HepG2 (cell line): ENCODE measurements around the gene SERPINF2. TPM values are rescaled to one million over a fixed set of nuclear protein-coding genes. Genes with fewer than 3 reads are reported as not detected.
A peak's percentile ranks its signal among the peaks of the same experiment; 100 is the strongest.

Experiments
- ADNP ChIP-seq: sonication (generic); formaldehyde crosslinking; IDR thresholded peaks from 2 replicates; pipeline ENCODE4 v1.4.0; 2020; ENCODE audit warnings: missing genetic modification reagents
- AKAP8 ChIP-seq: sonication (generic); formaldehyde crosslinking; IDR thresholded peaks from 2 replicates; pipeline ENCODE4 v1.5.1; 2020; ENCODE audit warnings: mild to moderate bottlenecking, missing genetic modification reagents
- CCAR2 ChIP-seq: fragments of 200-400 bp; formaldehyde crosslinking; optimal IDR thresholded peaks from 2 replicates; pipeline ENCODE3; 2018; ENCODE audit warnings: low read depth, mild to moderate bottlenecking, low read length, moderate library complexity
- DBP ChIP-seq: sonication (generic); formaldehyde crosslinking; IDR thresholded peaks from 2 replicates; pipeline ENCODE4 v1.4.0; 2020; ENCODE audit warnings: missing genetic modification reagents; ENCODE audit errors: not compliant biosample characterization
- ETS1 ChIP-seq: sonication (generic); formaldehyde crosslinking; IDR thresholded peaks from 2 replicates; pipeline ENCODE4 v1.4.0; 2020; ENCODE audit warnings: missing genetic modification reagents
- HBP1 ChIP-seq: IDR thresholded peaks from 2 replicates; pipeline ENCODE4 v1.6.1; 2016; ENCODE audit warnings: low read depth, control low read depth
- IKZF1 ChIP-seq: fragments of 450-650 bp; IDR thresholded peaks from 2 replicates; pipeline ENCODE4 v1.7.1; 2016
- KDM6A ChIP-seq: IDR thresholded peaks from 2 replicates; pipeline ENCODE4 v1.6.1; 2016; ENCODE audit warnings: low read depth
- MLLT10 ChIP-seq: sonication (generic); formaldehyde crosslinking; IDR thresholded peaks from 2 replicates; pipeline ENCODE4 v1.4.0; 2020; ENCODE audit warnings: missing genetic modification reagents
- POLR2G ChIP-seq: fragments of 200-400 bp; formaldehyde crosslinking; IDR thresholded peaks from 2 replicates; pipeline ENCODE4 v1.6.1; 2018; ENCODE audit warnings: mild to moderate bottlenecking, low read depth, low read length, moderate library complexity
- SCMH1 ChIP-seq: sonication (generic); formaldehyde crosslinking; IDR thresholded peaks from 2 replicates; pipeline ENCODE4 v1.9.0; 2021; ENCODE audit warnings: missing genetic modification reagents, mild to moderate bottlenecking, borderline replicate concordance
- TCF7 ChIP-seq: sonication (generic); IDR thresholded peaks from 2 replicates; pipeline ENCODE4 v1.6.1; 2016; ENCODE audit warnings: antibody characterized with exemption, low read depth
- TSC22D2 ChIP-seq: sonication (generic); formaldehyde crosslinking; IDR thresholded peaks from 2 replicates; pipeline ENCODE4 v1.5.1; 2020; ENCODE audit warnings: missing genetic modification reagents, mild to moderate bottlenecking, borderline replicate concordance
- ZFP36L2 ChIP-seq: sonication (generic); formaldehyde crosslinking; IDR thresholded peaks from 2 replicates; pipeline ENCODE4 v1.4.0; 2020; ENCODE audit warnings: missing genetic modification reagents
- ZFYVE20 ChIP-seq: sonication (generic); formaldehyde crosslinking; IDR thresholded peaks from 2 replicates; pipeline ENCODE4 v1.8.0; 2023; ENCODE audit warnings: low read depth, mild to moderate bottlenecking, moderate library complexity, missing genetic modification reagents, borderline replicate concordance
- ZMAT3 ChIP-seq: sonication (generic); formaldehyde crosslinking; conservative IDR thresholded peaks from 2 replicates; pipeline ENCODE4 v1.7.0; 2021; ENCODE audit warnings: missing genetic modification reagents
- ZNF235 ChIP-seq: sonication (generic); formaldehyde crosslinking; IDR thresholded peaks from 2 replicates; pipeline ENCODE4 v1.8.1; 2023; ENCODE audit warnings: mild to moderate bottlenecking, missing genetic modification reagents, borderline replicate concordance
- ZNF256 ChIP-seq: sonication (generic); formaldehyde crosslinking; conservative IDR thresholded peaks from 2 replicates; pipeline ENCODE4 v1.4.0; 2020; ENCODE audit warnings: missing genetic modification reagents
- ZNF563 ChIP-seq: sonication (generic); formaldehyde crosslinking; IDR thresholded peaks from 2 replicates; pipeline ENCODE4 v1.8.0; 2022; ENCODE audit warnings: mild to moderate bottlenecking, moderate library complexity, missing genetic modification reagents
- ZNF749 ChIP-seq: sonication (generic); formaldehyde crosslinking; IDR thresholded peaks from 2 replicates; pipeline ENCODE4 v1.8.0; 2022; ENCODE audit warnings: mild to moderate bottlenecking, missing genetic modification reagents, moderate library complexity, borderline replicate concordance
- ZNF768 ChIP-seq: sonication (generic); formaldehyde crosslinking; IDR thresholded peaks from 2 replicates; pipeline ENCODE4 v1.4.0; 2020; ENCODE audit warnings: missing genetic modification reagents
- ZNF781 ChIP-seq: sonication (generic); formaldehyde crosslinking; IDR thresholded peaks from 2 replicates; pipeline ENCODE4 v1.5.1; 2020; ENCODE audit warnings: borderline replicate concordance, mild to moderate bottlenecking, missing genetic modification reagents; ENCODE audit errors: not compliant biosample characterization
- ZSCAN21 ChIP-seq: sonication (generic); formaldehyde crosslinking; IDR thresholded peaks from 2 replicates; pipeline ENCODE4 v1.8.0; 2022; ENCODE audit warnings: mild to moderate bottlenecking, missing genetic modification reagents, moderate library complexity, borderline replicate concordance
- polyA plus RNA-seq, 8 experiments: library from polyadenylated mRNA; depleted of rRNA in 3 of 8; stranded (reverse) in 7 of 8; unstranded in 1 of 8; fragments of >200 nt; fragmentation: Illumina TruSeq in 4 of 8; extraction: Trizol in 4 of 8; gene quantifications; 2 replicates each; pipeline versions ENCODE4 v1.2.1 to v1.2.3, GENCODE V29; 2011 to 2016; ENCODE audit warnings: low read depth in 4 of 8, missing spikeins in 1 of 8, mixed read lengths in 1 of 8; ENCODE audit not compliant: insufficient read depth in 1 of 8
- total RNA-seq, 5 experiments: library from RNA; depleted of rRNA; stranded (reverse); fragments of >200 nt; fragmentation: Illumina TruSeq; extraction: Trizol; gene quantifications; 2 replicates each; pipeline ENCODE4 v1.2.3, GENCODE V29; 2016; ENCODE audit warnings: low read depth in 1 of 5
- TF ChIP-seq, protein P1 (sequence below): sonication (generic); formaldehyde crosslinking; IDR thresholded peaks from 2 replicates; pipeline ENCODE4 v1.8.0; 2022; ENCODE audit warnings: low read depth, missing genetic modification reagents
- TF ChIP-seq, protein P2 (sequence below): sonication (generic); formaldehyde crosslinking; IDR thresholded peaks from 2 replicates; pipeline ENCODE4 v1.8.1; 2022; ENCODE audit warnings: mild to moderate bottlenecking, missing genetic modification reagents

Gene SERPINF2
- total and polyA plus RNA-seq, 2 of the 13 experiments (the other 11 are each of a cell fraction or from before 2014, with no cell fraction given) = 309 to 548 TPM

- TF ChIP-seq, protein P1, sequence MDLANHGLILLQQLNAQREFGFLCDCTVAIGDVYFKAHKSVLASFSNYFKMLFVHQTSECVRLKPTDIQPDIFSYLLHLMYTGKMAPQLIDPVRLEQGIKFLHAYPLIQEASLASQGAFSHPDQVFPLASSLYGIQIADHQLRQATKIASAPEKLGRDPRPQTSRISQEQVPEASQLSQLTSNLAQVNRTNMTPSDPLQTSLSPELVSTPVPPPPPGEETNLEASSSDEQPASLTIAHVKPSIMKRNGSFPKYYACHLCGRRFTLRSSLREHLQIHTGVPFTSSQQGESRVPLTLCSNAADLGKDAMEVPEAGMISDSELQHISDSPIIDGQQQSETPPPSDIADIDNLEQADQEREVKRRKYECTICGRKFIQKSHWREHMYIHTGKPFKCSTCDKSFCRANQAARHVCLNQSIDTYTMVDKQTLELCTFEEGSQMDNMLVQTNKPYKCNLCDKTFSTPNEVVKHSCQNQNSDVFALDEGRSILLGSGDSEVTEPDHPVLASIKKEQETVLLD (CRISPR knock-in tag) = no peak
- TF ChIP-seq ZMAT3 (CRISPR knock-in tag) (no peak), ZNF563 (CRISPR knock-in tag) (peak; percentile 61; the same call in 1 of the 2 replicates), IKZF1 (no peak), CCAR2 (no peak), DBP (CRISPR knock-in tag) (no peak), ETS1 (CRISPR knock-in tag) (no peak), ZNF781 (CRISPR knock-in tag) (no peak), ZNF768 (CRISPR knock-in tag) (no peak), TCF7 (peak; percentile 61), ZFP36L2 (CRISPR knock-in tag) (no peak), ADNP (CRISPR knock-in tag) (no peak), ZFYVE20 (CRISPR knock-in tag) (no peak), POLR2G (peak; percentile 32; the same call in 1 of the 2 replicates), ZNF256 (CRISPR knock-in tag) (no peak), SCMH1 (CRISPR knock-in tag) (no peak), MLLT10 (CRISPR knock-in tag) (no peak), KDM6A (CRISPR knock-in tag) (no peak), ZNF235 (no peak), ZSCAN21 (peak; percentile 56; the same call in 1 of the 2 replicates), AKAP8 (CRISPR knock-in tag) (peak; percentile 36; the same call in 1 of the 2 replicates), TSC22D2 (CRISPR knock-in tag) (0 out of 2 replicates have a peak, but pooled peaks have one; percentile 18), ZNF749 (CRISPR knock-in tag) (no peak), HBP1 (CRISPR knock-in tag) (no peak)
- TF ChIP-seq, protein P2, sequence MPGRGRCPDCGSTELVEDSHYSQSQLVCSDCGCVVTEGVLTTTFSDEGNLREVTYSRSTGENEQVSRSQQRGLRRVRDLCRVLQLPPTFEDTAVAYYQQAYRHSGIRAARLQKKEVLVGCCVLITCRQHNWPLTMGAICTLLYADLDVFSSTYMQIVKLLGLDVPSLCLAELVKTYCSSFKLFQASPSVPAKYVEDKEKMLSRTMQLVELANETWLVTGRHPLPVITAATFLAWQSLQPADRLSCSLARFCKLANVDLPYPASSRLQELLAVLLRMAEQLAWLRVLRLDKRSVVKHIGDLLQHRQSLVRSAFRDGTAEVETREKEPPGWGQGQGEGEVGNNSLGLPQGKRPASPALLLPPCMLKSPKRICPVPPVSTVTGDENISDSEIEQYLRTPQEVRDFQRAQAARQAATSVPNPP (CRISPR knock-in tag) = no peak
These were observed 27.3 kb downstream of the SERPINF2 start (continued) for GRCh38 chr17:1769822-1770477.
